C4-2B (cell line): ENCODE results near the gene PLSCR1.

ENCODE experiments used
- ZFX ChIP-seq: fragments of 450-650 bp; IDR thresholded peaks from 2 replicates; pipeline ENCODE4 v1.6.1; 2017
- TF ChIP-seq, protein P1 (sequence below): fragments of 450-650 bp; conservative IDR thresholded peaks from 2 replicates; pipeline ENCODE4 v1.5.1; 2017; ENCODE audit warnings: mild to moderate bottlenecking

DNA sequence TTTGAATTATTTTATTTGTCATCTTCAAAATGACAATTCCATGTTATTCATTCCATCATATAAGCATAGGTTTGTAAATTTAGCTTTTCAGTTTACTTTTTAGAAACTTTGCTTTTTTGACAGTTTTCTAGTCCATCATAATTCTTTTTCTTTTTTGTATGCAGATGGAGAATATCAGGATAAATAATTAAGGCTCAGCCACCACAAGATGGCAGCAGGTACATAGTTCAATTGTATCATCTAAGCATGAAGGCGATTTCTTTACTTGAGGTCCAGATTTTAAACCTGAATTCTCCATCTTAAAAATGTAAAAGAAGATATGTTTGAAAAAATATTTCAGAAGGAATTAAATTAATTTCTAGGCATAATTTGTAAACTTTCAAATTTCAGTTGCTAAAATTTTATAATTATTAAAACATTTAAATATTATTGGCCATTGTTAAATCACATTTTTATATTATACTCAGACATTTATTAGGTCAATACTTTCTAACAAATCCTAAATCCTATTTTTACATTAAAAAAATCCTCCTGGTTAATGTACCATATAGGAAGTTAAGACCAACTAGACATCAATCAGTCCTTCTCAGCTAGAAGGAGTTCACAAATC, 45.6 kb upstream of the PLSCR1 start:
- TF ChIP-seq, protein P1, sequence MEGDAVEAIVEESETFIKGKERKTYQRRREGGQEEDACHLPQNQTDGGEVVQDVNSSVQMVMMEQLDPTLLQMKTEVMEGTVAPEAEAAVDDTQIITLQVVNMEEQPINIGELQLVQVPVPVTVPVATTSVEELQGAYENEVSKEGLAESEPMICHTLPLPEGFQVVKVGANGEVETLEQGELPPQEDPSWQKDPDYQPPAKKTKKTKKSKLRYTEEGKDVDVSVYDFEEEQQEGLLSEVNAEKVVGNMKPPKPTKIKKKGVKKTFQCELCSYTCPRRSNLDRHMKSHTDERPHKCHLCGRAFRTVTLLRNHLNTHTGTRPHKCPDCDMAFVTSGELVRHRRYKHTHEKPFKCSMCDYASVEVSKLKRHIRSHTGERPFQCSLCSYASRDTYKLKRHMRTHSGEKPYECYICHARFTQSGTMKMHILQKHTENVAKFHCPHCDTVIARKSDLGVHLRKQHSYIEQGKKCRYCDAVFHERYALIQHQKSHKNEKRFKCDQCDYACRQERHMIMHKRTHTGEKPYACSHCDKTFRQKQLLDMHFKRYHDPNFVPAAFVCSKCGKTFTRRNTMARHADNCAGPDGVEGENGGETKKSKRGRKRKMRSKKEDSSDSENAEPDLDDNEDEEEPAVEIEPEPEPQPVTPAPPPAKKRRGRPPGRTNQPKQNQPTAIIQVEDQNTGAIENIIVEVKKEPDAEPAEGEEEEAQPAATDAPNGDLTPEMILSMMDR = peak; percentile 85
- no peak for TF ChIP-seq ZFX
